HG02840 (cell line): ENCODE results near the gene IGFN1.

Experiments used
- ATAC-seq: cut with Tn5 transposase; IDR thresholded peaks from one replicate; pipeline ENCODE4 v1.9.1; 2021; ENCODE audit warnings: mild to moderate bottlenecking, moderate library complexity, moderate number of reproducible peaks; ENCODE audit not compliant: unreplicated experiment, low FRiP score

Gene IGFN1

GRCh38 chr1:201261771-201262547 is 71.3 kb downstream of the IGFN1 start:
- ATAC-seq: no peak

DNA sequence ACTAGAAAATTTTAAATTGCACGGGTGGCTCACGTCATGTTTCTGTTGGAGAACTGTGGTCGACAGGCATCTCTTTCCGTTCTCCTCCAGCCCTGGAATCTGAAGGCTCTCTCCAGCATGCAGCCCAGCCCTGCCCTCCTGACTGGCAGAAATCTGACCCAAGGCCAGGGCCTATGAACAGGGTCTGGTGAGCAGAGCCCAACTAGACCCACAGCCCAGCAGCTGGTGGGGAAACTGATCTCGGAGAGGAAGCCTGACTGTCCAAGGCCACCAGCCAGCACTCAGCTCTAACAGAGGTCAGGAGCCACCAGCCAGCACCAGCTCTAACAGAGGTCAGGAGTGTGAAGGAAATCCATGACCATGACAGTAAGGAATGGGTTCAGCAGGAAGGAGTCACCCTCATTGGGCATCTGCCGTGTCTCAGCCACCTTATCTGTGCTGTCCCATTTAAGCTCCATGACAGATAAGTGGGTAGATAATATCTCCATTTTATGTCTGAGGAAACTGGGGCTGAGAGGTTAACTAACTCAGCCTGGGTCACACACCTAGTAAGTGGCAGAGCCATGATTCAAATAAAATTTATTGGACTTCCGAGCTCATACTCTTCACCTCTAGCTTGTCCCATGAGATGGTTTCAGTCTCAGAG is 72.5 kb downstream of the IGFN1 start:
- no peak for ATAC-seq

DNA sequence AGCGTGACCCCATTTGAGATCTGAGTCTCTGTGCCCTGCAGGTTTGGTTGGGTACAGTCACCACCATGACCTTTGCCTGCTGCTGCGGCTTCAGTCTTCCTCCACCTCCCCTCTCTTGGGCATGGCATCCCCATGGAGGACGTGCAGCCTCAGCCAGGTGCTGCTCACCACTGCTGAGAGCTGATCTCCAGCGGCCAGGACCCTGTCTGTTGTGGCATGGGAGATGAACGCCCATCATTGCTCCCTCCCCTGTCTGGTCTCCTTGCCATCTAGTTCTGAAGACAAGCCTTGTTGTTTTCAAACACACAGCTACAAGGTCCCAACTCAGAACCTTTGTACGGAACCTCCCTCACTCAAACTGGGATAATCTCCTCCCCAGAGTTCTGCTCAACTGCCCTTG is 73.4 kb downstream of the IGFN1 start:
- ATAC-seq: no peak

GRCh38 chr1:201264554-201264953 is 73.9 kb downstream of the IGFN1 start:
- no peak for ATAC-seq

- no peak for ATAC-seq
Observed at GRCh38 chr1:201265756-201266155, 75.1 kb downstream of the IGFN1 start.

- no peak for ATAC-seq
Observed at GRCh38 chr1:201266276-201266675, 75.7 kb downstream of the IGFN1 start.

- no peak for ATAC-seq
Observed at GRCh38 chr1:201266774-201267173, 76.2 kb downstream of the IGFN1 start.

DNA sequence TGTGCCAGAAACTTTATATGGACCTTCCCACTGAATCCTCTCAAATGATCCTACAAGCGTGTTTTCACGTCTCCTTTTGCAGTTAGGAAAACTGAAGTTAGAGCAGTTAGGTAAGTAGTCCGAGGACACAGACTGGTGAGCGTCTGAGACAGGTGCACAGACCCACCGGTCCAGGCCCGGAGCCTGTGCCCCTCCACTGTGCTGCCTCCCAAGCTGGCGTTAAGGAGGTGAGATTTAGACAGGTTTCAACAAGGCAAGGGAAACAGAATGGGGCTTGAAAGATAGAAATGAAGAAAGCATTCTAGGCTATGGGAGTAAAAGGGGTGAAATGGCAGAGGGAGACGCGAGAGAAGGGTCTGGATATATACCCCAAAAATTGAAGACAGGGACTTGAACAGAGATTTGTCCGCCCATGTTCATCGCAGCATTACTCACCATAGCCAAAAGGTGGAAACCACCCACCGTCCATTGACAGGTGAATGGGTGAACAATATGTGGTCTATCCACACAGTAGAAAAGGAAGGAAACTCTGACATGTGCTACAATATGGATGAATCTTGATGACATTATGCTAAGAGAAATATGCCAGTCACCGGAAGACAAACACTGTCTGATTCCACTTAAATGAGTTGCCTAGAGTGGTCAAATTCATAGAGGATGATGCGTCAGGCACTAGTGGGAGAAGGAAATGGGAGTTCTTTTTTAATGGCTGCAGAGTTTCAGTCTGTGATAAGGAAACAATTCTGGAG is 77.0 kb downstream of the IGFN1 start:
- ATAC-seq: no peak

DNA sequence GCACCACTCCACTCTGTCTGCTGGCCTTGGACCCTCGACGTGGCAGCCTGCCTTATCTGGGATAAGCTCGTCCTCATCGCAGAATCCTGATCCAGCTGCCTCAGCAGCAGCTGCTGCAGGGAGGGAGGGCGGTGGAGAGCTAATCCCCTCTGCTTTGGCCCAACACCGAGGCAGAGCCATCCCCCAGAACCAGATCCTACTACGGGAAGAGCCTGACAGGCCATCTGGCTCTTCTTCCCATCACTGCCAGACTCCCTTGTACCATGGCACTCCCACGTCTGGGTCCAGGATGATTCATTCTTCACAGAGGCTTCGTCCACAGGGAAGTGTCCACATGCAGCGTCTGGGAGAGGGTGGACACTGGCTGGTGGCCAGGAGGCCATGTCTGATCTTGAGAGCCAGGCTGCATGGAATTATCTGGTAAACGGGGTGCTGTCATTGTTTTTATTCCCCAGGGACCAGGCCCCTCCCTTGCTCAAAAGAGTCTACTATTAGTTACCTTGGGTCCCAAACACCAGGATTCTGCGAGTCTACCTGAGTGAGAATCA is 78.1 kb downstream of the IGFN1 start:
- no peak for ATAC-seq

- no peak for ATAC-seq
Observed at GRCh38 chr1:201269281-201269680, 78.7 kb downstream of the IGFN1 start.

- ATAC-seq: no peak
Observed at GRCh38 chr1:201269900-201270410, 79.3 kb downstream of the IGFN1 start.

- no peak for ATAC-seq
Observed at GRCh38 chr1:201270616-201271390, 80.2 kb downstream of the IGFN1 start.

DNA sequence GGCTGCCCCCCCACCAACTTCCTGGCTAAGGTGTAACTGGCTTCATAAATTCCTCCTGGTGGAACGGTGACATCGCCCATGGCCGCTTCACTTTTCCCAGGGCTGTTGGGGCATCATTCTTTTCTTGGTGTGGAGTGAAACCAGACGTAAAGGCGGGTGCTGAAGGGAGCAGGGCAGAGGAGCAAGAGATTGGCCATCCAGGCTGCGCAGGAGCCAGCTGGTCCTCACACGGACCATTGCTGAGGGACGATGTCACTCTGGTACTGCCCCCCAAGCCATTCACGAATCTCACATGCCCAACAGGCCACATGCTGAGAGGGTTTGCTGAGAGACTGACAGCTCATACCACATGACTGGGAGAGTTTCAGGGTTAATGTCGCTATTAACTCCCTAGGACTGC is 82.2 kb downstream of the IGFN1 start:
- ATAC-seq: no peak

DNA sequence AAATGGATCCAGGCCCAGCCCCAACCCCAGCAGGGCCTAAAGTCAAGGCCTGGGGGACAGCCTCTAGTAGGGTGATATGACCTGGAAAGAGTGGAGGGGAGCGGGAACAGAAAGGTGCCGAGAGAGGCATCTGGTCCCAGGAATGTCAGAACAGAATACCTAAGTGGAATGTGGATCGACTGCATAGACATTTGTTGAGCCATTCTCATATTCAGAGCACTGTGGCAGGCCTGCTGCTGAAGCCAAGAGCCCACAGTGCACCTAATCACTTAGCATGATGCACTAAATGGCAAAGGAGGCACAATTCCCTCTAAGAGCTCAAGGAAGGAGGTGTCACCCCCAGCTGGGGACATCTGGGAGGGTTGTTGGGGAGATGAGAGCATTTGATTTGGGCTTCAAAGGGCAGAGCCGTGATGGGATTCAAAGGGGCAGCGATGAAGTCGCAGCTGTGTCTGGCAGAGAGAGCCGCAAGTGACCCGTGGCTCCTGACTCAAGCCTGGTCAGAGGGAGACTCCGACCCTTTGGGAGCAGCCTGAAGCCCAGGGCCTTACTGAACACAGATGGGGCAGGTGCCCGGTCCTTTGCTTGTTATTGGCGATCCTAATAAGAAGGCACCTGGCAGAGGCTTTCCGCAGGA is 84.1 kb downstream of the IGFN1 start:
- ATAC-seq: no peak

- ATAC-seq: no peak
Observed at GRCh38 chr1:201275253-201275666, 84.6 kb downstream of the IGFN1 start.

GRCh38 chr1:201276891-201277290 is 86.3 kb downstream of the IGFN1 start:
- no peak for ATAC-seq

- ATAC-seq: no peak
Observed at GRCh38 chr1:201277441-201277840, 86.8 kb downstream of the IGFN1 start.
